A673 (cell line): ENCODE results near the gene CPNE9. TPM values are rescaled to one million over a fixed set of nuclear protein-coding genes. Genes with fewer than 3 reads are reported as not detected.
"Not testable (repeated sequence)": the region's sequence is repeated elsewhere in the genome, so short reads cannot be mapped to it uniquely, and the experiment has no call there.

Experiments used
- BruUV-seq: library from RNA; stranded (reverse); fragments of 400-500 nt; replicated peaks from 2 replicates; lab custom pipeline; 2021; lab: Mats Ljungman, UMichigan
- CTCF ChIA-PET: fragments of 300-600 bp; sonication (Branson Sonifier 250); formaldehyde crosslinking; loops from one replicate; lab custom pipeline; 2022; ENCODE audit warnings: antibody characterized with exemption; lab: Charles Lee
- POLR2A ChIA-PET: fragments of 300-600 bp; sonication (Branson Sonifier 250); formaldehyde crosslinking; loops from one replicate; lab custom pipeline; 2022; ENCODE audit warnings: antibody characterized with exemption; ENCODE audit not compliant: low non-redundant PET; lab: Charles Lee
- DNase-seq: peaks from one replicate; pipeline ENCODE4 v3.0.0-alpha.2; 2015; ENCODE audit warnings: low spot score
- H3K27ac ChIP-seq: fragments of 200-600 bp; sonication (generic); 2 replicates; pipeline ENCODE4 v1.5.1; 2016; ENCODE audit warnings: mixed run types, low read depth, mild to moderate bottlenecking, mixed read lengths, antibody characterized with exemption, low read length; ENCODE audit not compliant: poor library complexity, severe bottlenecking
- H3K27me3 ChIP-seq: fragments of 200-600 bp; sonication (generic); replicated peaks from 2 replicates; pipeline ENCODE4 v1.6.1; 2017; ENCODE audit warnings: mixed run types, low read depth, mild to moderate bottlenecking, mixed read lengths, antibody characterized with exemption, low read length; ENCODE audit not compliant: insufficient read depth, poor library complexity
- H3K36me3 ChIP-seq: fragments of 200-600 bp; sonication (generic); 2 replicates; pipeline ENCODE4 v1.6.1; 2016; ENCODE audit warnings: mixed run types, mild to moderate bottlenecking, mixed read lengths, antibody characterized with exemption, low read length; ENCODE audit not compliant: insufficient read depth, poor library complexity, severe bottlenecking
- H3K4me1 ChIP-seq: fragments of 200-600 bp; sonication (generic); 2 replicates; pipeline ENCODE4 v1.6.1; 2017; ENCODE audit warnings: mixed run types, mild to moderate bottlenecking, mixed read lengths, antibody characterized with exemption, low read length; ENCODE audit not compliant: insufficient read depth, poor library complexity, severe bottlenecking
- H3K4me3 ChIP-seq: fragments of 200-600 bp; sonication (generic); 2 replicates; pipeline ENCODE4 v1.5.1; 2016; ENCODE audit warnings: low read depth, mixed run types, mild to moderate bottlenecking, mixed read lengths, low read length; ENCODE audit not compliant: poor library complexity, severe bottlenecking
- H3K9me3 ChIP-seq: fragments of 200-600 bp; sonication (generic); 2 replicates; pipeline ENCODE4 v1.6.1; 2016; ENCODE audit warnings: mixed run types, low read depth, mild to moderate bottlenecking, mixed read lengths, antibody characterized with exemption, low read length; ENCODE audit not compliant: poor library complexity, severe bottlenecking
- EZH2 ChIP-seq: fragments of 200-600 bp; sonication (generic); IDR thresholded peaks from 2 replicates; pipeline ENCODE4 v1.6.1; 2017; ENCODE audit warnings: borderline replicate concordance, low read depth, mild to moderate bottlenecking, mixed read lengths, antibody characterized with exemption, low read length; ENCODE audit not compliant: poor library complexity, severe bottlenecking
- intact Hi-C: fragments of 100-400 bp; cut with micrococcal nuclease; formaldehyde crosslinking; loops from one replicate; pipeline ENCODE4 v1.10.0; 2022; ENCODE audit not compliant: unreplicated experiment
- total RNA-seq: library from RNA; stranded (reverse); gene quantifications from 2 replicates; pipeline ENCODE4 v1.2.3, GENCODE V29; 2021
- TF ChIP-seq, protein P1 (sequence below): fragments of 300-800, 200-600 bp; sonication (generic); conservative IDR thresholded peaks from 2 replicates; pipeline ENCODE4 v1.5.1; 2017; ENCODE audit warnings: low read depth, mild to moderate bottlenecking, antibody characterized with exemption, low read length, moderate library complexity, mixed read lengths

Gene CPNE9
- total RNA-seq, 1 experiment from 2014 or later: not detected

DNA sequence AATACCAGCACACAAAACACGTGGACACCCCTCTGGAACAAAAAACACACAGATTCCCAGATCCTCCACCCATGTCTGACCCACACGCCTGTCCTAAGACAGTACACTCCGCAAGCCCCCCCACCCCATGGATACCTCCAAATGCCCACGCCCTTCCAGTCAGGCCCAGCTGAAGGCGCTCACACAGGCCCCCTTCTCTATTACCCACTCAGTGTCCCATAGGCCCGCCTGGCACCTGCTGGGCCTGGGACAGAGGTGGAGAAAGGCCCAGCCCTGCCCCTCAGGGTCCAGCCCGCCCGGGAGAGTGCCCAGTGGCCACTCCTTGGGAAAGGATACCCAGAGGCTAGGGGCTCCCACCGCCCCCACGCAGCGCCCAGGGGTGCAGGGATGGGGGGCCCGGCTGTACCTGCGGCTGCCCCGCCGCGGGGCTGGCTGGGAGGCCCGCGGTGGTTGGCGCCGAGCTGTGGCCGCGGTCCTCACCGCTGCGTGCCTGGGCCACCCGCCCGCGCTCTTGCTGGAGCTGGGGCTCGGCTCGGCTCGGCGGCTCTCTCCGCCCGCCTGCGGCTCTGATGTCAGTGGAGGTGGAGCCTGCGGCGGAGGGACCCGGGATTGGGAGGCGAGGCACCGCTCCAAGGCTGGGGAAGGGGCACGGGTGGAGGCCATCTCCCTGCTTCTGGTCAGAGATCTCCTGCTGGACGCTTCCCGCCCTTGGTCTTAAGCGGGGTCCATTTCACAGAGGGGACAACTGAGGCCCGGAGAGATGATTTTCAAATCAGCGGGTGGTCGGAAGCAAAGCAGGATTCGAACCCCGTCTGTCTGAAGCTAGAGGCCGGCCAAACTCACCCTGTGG is 66.0 kb downstream of the CPNE9 start, which contains the start of gene CAMK1:
Gene CAMK1, minus strand, starts transcription at position 522 of the 850 bp plus-strand sequence. CDS start 2,198 bp downstream, outside the sequence.
- Histone ChIP-seq H3K27me3 (no peaks in the 10 kb centered on the region), H3K4me3 (peak within 1 kb of the TSS; percentile 90), H3K36me3 (no peaks in the 10 kb centered on the region), H3K27ac (peak within 1 kb of the TSS; percentile 80), H3K9me3 (no peaks in the 10 kb centered on the region), H3K4me1 (peaks cover 10% of the 10 kb centered on the region)
- ChIA-PET CTCF (interaction anchor here (0.5 kb wide), 1 partner anchor 1904 kb away, joined by 4 read pairs; no protein-coding TSS in a partner anchor), POLR2A (no interaction called here)
- intact Hi-C loops: no loop called here
- peak; percentile 84 for DNase-seq
- TF ChIP-seq EZH2: no peak
- TF ChIP-seq, protein P1, sequence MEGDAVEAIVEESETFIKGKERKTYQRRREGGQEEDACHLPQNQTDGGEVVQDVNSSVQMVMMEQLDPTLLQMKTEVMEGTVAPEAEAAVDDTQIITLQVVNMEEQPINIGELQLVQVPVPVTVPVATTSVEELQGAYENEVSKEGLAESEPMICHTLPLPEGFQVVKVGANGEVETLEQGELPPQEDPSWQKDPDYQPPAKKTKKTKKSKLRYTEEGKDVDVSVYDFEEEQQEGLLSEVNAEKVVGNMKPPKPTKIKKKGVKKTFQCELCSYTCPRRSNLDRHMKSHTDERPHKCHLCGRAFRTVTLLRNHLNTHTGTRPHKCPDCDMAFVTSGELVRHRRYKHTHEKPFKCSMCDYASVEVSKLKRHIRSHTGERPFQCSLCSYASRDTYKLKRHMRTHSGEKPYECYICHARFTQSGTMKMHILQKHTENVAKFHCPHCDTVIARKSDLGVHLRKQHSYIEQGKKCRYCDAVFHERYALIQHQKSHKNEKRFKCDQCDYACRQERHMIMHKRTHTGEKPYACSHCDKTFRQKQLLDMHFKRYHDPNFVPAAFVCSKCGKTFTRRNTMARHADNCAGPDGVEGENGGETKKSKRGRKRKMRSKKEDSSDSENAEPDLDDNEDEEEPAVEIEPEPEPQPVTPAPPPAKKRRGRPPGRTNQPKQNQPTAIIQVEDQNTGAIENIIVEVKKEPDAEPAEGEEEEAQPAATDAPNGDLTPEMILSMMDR: no peak
- BruUV-seq: no TSS peak

DNA sequence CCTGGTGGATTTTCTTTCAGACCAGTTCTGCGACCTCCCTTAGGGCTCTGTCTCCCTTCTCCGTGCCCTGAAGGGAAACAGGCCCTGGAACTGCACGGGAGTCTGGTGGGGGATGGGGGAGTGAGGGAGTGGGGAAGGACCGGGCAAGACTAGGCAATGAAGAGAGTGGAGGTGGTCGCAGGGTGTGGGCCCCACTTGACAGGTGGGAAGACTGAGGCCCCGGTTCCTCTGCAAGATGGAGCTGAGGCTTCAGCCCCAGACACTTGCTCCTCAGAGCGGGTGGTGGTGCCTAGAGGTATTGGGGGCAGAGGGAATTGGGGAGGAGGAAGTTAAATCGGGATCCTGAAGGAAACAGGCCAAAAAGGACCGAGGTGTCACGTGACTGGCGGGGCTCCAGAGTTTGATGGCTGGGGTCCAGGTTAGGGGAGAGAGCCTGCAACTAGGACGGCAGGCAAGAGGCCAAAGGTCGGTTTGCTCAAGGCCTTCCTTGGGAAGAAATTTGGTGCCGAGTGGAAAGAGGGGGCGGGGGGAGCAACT is 66.7 kb downstream of the CPNE9 start:
- ChIA-PET POLR2A (no interaction called here), CTCF (interaction anchor here (0.5 kb wide), 1 partner anchor 1904 kb away, joined by 4 read pairs; no protein-coding TSS in a partner anchor)
- Histone ChIP-seq H3K36me3 (no peaks in the 10 kb centered on the region), H3K27me3 (no peaks in the 10 kb centered on the region), H3K4me1 (peaks cover 10% of the 10 kb centered on the region), H3K4me3 (peak overlapping the region; percentile 90), H3K9me3 (no peaks in the 10 kb centered on the region), H3K27ac (peak overlapping the region; percentile 80)
- BruUV-seq: no TSS peak
- intact Hi-C loops: no loop called here
- no peak for DNase-seq
- TF ChIP-seq EZH2: no peak
- TF ChIP-seq, protein P1: no peak

DNA sequence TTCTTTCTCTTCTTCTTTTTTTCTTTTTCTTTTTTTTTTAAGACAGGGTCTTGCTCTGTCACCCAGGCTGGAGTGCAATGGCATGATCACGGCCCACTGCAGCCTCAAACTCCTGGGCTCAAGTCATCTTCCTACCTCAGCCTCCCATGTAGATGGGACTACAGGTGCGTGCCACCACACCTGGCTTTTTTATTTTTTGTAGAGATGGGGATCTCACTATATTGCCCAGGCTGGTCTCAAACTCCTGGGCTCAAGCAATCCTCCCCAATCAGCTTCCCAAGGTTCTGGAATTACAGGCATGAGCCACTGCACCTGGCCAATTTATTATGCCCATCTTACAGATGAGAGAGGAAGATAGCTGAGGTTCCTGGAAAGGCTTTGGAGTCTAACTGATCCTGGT is 67.4 kb downstream of the CPNE9 start:
- H3K27me3 ChIP-seq, H3K27ac ChIP-seq, BruUV-seq, DNase-seq, H3K4me3 ChIP-seq, CTCF ChIA-PET, H3K4me1 ChIP-seq, H3K9me3 ChIP-seq, intact Hi-C loops, H3K36me3 ChIP-seq, POLR2A ChIA-PET: not testable (repeated sequence)
